Activated CD4-positive, alpha-beta T cell treated with anti-CD3 and anti-CD28 coated beads, Interleukin-2, amount 50 U/mL, for 4 hours (primary cell): ENCODE results near the gene CROCC2.

Experiments used
- DNase-seq, 2 experiments: peaks; one replicate each; pipeline ENCODE4 v3.0.0-alpha.2; 2020

CROCC2 gene

DNA sequence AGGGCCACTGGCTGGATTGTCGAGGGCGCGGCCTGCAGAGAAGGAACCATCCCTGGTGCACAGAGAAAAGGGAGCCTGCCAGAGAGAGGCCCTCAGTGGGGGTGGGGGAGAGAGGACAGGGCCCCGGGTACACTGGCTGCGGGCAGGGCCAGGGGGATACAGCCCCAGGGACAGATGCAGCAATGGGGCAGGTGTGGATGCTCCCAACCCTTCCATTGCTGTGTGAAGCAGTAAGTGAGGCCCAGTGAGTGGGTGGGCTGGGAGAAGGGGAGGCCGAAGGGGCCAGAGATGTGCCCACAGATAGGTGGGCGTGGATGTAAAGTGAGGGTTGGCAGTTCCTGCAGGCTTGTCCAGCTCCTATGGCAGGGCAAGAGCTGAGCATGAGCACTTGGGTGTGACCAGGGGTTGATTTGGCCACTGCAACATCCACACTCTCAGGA lies 30.1 kb upstream of the CROCC2 start:
- DNase-seq, result no peak

GRCh38 chr2:240876475-240877251 lies 29.5 kb upstream of the CROCC2 start:
- DNase-seq, result no peak

DNA sequence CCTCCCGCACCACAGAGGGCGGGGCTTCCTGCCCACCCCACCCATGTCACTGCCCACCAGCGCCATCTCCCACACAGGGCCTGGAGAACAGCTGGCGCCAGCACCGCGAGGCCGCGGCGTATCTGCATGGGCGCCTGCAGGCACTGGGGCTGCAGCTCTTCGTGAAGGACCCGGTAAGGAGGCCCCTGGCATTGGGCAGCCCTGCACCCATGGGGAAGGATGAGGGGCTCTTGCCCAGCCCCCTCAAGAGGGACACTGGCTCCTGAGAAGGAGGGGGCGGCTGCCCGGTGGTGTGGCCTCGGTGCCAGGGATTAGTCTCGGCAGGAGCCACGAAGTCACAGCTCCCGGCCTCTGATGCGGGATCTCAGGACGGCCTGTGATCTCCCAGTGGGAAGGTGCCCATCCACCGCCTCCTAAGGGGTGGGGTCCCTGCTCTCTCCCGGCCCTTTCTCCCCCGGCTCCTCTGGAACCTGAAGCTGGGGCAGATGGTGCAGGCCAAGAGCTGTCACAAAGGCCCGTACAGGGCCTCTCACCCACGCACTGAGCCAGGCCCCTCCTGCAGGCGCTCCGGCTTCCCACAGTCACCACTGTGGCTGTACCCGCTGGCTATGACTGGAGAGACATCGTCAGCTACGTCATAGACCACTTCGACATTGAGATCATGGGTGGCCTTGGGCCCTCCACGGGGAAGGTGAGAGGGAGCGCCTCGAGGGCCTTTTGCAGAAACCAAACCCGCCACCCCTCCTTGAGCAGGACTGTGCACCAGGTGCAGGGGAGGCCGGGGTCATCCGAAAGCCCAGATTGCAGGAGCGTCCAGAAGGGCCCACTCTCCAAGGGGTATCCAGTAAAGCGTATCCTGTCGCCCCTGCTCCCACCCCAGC lies 28.4 kb upstream of the CROCC2 start:
- DNase-seq, result no peak

- DNase-seq, result no peak
These were observed 27.7 kb upstream of the CROCC2 start for GRCh38 chr2:240878341-240878936.

DNA sequence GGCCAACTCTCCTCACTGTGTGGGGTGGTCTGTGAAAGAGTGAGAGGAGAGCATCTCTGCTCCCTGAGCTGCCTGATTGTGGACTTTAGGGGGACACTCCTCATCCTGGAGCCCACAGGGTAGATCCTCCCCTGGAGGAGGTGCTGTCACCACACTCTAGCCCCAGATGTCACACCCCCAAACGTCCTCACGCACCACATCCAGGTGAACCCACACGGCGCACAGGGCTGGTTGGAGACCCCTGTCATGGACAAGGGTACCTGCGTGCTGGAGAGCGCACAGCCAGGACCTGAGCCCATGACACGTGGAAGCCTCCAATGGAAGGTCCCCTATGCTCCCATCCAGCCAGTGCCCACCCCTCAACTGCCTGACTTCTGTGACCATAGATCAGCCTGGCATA lies 27.0 kb upstream of the CROCC2 start:
- no peak for DNase-seq

DNA sequence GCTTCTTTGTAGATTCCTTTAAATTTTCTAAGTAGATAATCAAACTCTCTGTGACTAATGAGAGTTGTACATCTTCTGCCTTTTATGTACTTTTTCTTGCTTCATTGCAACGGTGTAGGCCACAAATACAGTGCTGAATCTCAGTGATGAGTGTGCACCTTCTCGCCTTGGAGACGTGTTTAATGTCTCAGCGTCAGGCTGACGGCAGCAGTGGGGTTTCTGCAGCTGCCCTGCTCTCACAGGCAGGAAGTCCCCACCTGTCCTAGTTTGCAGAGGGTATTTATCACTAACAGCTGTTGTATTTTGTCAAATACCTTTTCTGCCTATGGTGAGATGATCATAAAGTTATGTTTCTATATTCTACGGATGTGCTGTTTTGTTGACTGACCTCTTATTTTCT lies 24.2 kb upstream of the CROCC2 start:
- DNase-seq, result no peak

DNA sequence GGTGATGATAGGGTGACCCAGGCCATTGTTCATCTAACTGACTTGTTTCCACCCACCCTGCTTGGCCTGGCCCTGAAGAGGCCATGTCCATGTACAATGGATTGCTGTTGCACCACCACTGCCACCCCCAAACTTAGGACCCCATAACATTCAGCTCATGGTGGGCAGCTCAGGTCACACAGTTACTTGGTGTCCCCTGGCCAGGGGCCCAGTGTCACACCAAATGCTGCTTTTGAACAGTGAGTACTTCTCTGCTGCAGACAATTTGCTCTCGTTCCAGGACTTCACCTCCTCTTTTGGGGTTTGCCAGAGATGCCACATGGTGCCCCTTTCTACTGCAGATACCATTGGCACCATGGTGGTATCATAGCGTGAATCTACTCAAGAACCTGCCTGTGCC lies 21.9 kb upstream of the CROCC2 start:
- DNase-seq, result no peak

- DNase-seq, result no peak
These were observed 21.4 kb upstream of the CROCC2 start for GRCh38 chr2:240884745-240885144.

- DNase-seq, result no peak
These were observed 20.6 kb upstream of the CROCC2 start for GRCh38 chr2:240885566-240885965.

- DNase-seq, result no peak
These were observed 20.0 kb upstream of the CROCC2 start for GRCh38 chr2:240886023-240886565.

GRCh38 chr2:240886678-240887609 lies 19.2 kb upstream of the CROCC2 start:
- DNase-seq, result no peak

DNA sequence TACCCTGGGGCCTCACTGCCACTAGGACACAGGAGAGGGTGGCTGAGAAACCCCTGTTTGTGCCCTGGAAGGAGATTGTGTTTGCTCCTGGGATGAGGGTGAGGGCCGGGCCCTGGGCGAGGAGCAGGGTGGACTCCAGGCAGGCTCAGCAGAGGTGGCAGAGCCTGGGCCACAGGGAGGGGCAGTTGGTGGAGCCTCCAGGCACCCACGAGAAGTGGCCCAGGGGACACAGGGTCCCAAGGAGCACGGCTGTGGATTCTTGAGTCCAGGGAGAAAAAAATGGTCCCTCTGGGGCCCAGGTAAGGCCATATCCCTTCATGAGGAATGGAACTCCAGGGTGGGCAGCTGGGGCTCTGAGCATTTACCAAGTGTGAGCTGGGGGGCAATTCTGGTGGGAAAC lies 18.5 kb upstream of the CROCC2 start:
- DNase-seq, result no peak

GRCh38 chr2:240888130-240888889 lies 17.8 kb upstream of the CROCC2 start:
- no peak for DNase-seq

GRCh38 chr2:240888890-240889573 lies 17.1 kb upstream of the CROCC2 start:
- no peak for DNase-seq

- DNase-seq, result no peak
These were observed 16.3 kb upstream of the CROCC2 start for GRCh38 chr2:240889601-240890560.

DNA sequence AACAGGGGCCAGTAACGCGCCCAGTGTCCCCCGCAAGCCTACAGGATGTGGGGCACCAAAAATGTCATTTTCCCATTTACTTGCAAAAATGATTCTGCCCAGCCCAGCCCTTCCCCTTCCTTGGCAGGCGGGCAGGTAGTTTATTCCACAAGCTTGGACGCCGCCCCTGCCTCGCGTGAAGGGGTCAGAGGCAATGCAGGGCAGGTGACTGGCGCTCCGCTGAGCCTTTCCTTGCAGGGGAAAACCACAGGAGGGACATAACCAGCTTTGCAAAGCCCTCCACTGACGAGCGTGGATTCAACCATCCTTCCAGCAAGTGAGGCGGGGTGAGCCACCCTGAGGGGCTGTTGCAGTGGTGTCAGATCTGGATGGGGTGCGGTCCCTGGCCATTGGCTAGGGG lies 15.4 kb upstream of the CROCC2 start:
- DNase-seq, result no peak

- DNase-seq, result no peak
These were observed 14.4 kb upstream of the CROCC2 start for GRCh38 chr2:240891492-240892340.

DNA sequence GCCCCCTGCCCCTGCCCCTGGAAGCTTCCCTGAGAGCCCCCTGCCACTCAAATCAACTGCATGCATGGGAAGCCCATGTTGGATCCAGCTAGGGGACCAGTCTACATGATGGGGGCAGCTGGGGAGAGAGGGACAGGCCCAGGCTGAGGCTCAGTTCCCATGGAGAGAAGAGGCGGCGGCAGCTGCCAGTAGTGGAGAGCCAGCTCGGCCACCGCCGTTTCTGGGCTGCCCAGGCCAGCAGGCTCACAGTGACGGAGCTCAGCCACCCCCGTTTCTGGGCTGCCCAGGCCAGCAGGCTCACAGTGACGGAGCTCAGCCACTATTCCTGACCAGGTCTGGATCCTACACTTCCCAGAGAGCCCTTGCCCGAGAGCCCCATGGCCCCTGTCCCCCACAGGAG lies 13.8 kb upstream of the CROCC2 start:
- no peak for DNase-seq

DNA sequence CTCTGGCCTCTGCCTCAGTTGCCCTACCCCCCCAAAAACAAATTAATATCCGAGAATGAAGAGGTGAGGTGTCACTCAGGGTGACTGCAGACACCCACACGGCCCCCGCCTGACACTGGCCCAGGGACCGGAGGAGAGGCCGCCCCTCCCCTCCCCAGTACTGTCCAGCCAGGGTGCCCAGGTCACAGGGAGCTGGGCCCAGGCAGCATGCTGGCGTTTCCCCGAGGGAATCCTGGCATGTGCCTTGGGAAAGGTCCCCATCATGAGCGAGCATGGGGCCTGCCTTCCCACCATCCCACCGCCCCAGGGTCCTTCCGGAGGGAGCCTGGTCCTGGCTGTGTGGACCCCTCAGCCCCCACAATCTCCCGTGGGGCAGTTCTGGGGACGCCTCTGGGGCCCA lies 13.2 kb upstream of the CROCC2 start:
- no peak for DNase-seq
